Eye (tissue), 1 donor: ENCODE results near the gene MAML2.

Source experiments
- DNase-seq: peaks from one replicate; pipeline ENCODE4 v3.0.0-alpha.2; 2015

The MAML2 gene

DNA sequence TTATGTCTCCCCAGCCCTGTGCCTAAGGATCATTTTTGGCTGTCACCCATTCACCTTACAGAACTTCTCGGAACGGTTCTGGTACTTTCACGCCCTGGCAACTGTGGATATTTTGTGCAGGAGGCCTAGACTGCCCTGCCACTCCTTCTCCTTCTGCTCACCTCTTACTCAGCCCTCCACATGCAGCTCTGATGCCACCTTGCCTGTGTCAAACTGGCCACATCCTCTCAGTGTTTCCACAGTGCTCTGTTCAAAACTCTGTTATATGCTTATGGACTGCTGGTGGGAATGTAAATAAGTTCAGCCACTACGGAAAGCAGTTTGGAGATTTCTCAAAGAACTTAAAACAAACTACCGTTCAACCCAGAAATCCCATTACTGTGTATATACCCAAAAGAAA lies 318.3 kb downstream of the MAML2 start:
- no peak for DNase-seq

DNA sequence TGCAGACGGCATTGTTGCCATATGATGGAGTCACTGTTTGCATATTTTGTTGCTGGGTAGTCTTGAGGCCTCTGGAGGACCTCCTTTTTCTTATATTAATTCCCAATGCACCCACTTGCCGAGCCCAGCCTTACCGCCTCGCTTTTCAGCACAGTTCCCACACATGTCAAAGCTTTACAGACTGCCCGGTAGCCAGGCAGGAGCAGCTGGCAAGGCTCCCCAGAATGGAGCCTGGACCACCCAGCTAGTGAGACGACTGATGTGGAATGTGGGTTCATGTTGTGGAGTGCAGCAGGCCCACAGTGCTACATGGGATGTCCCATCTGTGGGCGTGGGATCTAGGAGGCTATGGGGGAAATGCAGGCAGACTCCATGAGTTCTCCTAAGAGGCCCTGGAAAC lies 319.7 kb downstream of the MAML2 start:
- peak; percentile 58 for DNase-seq

DNA sequence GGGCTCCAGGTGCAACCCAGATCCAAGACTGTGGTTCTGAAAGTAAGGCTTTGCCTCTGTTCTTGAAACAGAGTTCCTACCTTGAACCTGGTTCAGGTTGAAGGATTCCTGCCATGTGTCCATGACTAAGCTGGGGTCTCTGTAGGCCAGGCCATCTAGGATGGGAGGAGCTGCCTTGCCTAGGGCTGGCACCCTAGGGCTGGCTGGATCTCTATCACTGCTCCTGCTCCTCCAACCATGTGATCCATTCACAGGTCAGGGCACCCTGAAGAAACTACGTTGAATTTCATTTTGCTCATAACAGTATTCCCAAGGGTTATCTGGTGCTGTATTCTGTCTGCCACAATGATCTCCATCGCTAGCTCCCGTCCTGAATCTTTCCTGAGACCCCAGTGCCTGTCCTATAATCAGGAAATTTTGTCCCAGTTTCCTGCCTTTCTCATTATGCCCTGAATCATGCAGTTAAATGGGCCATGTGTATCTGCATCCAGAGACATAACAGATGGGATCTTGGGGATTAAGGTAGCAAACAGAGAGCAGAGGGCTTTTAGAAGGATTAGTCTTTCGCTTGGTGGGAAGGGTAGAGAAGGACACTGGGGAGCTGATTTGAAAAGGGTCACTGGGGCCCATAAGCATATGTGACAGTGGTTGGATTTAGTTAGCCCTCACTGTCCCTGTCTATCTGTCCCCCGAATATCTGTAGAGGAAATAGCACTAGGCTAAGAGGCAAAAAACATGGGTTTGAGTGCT lies 320.9 kb downstream of the MAML2 start:
- no peak for DNase-seq

DNA sequence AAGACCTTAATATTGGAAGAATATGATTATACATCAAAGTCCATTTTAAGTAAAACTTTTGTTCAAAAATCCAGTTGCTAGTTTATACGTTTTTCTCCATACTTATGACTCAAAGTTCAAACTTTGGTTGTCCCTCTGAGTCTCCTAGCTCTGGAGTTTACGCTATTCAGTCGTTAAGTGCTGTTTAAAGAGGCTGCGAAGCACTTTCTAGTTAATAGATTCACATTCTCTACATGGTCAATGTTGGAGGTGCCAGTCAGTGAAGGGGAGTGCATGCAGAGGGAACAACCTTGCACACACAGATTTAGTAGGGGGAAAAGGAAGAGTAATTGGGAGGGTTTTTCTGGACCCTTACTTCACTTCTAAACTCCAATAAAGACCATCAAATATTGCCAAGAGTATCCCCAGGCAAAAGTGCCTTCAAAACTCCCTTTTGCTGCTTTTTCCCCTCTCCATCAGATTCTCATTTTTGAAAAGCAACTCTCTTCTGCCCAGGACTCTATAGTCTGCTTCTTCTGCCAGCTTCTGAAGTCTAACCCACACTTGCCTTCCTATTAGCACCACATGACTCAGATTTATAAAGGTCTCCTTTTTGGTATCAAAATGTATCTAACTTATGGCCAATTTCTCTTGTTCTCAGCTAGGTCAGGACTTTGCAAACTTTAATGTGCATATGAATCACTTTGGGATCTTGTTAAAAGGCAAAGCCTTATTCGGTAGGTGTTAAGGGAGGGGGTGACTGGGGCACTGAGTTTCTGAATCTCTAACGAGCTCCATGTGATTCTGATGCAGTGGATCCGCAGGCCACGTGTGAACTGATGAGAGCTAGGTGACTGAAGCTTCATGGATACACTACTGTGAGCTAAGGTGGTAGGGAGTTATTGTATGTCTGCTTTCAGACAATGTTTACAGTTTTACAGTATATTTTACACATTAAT lies 322.9 kb downstream of the MAML2 start:
- no peak for DNase-seq

DNA sequence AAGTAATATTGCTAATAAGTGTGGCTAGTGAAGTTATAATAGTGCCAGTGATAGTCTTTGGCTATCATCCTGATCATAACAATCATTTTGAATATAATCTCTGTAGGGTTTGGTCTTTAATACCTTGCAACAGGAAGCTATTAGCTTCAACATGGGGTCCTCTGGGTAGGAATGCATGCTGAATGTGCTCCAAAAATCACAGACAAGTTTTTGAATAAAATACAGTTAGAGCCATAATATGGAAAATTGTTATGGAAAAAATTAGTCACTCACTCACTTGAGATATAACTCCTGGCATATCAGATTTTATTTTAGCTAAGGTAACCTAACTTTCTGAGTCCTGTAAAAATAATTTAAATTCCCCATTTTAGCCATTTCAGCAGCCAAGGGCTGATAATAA lies 323.7 kb downstream of the MAML2 start:
- no peak for DNase-seq

DNA sequence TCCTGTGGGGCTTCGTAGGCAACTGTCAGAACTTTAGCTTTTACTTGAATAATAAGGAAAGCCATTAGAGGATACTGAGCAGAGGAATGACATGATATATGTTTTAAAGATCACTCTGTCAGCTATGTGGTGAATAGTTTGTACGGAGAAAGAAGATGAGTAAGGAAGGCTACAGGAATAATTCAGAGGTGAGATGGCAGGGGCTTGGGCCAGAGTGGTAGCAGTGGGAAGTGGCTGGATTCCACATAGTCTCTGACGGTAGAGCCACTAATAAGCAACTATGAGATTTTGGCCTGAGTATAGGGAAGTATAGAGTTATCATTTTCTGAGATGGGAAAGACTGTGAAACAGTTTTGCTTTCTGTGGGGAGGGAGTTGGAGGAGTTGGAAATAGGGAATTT lies 325.1 kb downstream of the MAML2 start:
- DNase-seq: no peak

DNA sequence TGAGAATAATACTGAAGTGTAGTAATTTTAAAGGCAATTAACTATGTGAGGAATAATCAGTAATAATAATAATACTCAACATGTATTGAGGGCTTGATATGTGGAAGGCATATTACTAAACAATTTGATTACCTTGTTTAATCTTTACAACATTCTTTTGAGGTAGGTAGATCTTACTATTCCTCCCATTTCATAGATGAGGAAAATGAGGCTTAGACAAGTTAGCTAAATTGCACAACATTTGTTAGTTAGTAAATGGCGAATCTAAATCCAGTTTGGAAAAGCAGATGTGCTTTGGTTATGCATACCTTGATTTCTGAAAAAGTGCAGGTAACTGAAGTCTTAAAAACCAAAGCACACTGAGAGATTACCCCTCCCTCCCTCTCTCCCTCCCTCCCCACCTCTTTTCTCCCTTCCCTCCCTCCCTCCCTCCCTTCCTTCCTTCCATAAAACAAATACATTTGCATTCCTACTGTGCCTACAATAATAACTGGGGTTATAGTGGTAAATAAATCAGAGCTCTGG lies 326.0 kb downstream of the MAML2 start:
- no peak for DNase-seq

DNA sequence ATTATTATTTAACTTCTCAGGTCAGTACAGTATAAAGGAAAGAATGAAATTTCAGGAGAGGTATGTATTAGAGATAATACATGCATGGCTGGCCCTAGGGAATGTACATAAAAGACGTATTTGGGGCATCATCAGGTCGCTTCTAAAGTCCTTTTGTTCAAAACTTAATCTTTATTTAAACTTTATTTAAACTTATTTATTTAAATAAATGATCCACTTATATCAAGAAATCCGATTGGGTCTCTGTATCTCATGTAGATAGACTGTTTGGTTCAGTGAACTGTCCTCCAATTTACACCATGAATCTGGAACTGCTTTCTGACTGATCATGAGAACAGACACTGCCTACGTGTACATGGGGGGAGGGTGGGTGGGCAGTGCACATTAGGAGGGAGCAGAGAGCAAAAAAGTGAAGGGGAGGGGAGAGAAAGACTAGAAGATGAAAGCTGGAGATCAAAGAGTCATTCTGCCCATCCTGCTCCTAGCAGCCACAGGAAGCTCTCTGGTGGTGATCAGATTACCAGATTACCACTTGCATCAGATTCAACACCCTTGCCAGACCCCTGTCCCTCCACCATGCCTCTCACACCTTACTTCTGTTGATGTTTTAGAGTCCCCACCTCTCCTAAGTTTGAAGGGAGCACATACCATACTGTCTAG lies 327.0 kb downstream of the MAML2 start:
- DNase-seq: no peak

DNA sequence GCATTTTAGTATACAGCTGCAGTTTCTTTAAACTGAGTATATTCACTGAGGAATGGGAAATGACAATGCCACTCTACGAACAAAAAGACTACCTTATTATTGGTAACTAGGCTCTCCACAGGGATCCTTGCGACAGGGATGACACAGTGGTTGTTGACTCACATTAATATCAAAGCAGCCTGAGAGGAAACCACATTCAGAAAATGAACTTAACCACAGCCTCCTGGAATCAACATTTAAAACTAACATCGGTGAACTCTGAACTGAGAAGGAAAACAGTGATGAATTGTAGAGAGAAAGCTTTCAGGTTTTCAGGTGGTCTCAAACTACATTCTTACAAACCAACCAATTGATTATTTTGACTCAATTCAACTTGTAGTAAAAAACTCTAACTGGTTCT lies 328.8 kb downstream of the MAML2 start:
- DNase-seq: peak; percentile 68

DNA sequence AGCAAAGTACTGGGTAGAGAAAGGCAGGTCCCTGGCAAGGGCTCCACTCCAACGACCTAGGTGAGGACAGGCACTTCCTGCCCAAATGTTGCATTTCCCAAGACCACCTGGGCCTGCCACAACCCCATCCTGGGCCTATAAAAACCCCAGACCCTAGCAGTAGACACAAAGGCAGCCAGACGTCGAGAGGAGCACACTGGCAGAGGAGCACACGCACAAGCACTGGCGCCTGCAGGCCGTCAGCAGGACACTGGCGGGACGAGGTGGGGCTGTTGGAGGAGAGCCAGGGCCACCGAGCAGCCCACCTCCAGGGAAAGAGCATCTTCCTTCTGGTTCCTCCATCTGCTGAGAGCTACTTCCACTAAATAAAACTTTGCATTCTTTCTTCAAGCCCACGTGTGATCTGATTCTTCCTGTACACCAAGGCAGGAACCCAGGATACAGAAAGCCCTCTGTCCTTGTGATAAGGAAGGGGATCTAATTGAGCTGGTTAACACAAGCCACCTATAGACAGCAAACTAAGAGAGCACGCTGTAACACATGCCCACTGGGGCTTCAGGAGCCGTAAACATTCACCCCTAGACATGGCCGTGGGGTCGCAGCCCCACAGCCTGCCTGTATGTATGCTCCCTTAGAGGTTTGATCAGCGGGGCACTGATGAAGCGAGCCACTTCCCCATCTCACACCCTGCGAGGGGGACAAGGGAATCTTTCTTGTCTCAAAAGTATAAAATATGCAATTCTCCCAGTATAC lies 329.4 kb downstream of the MAML2 start:
- DNase-seq: peak; percentile 49

DNA sequence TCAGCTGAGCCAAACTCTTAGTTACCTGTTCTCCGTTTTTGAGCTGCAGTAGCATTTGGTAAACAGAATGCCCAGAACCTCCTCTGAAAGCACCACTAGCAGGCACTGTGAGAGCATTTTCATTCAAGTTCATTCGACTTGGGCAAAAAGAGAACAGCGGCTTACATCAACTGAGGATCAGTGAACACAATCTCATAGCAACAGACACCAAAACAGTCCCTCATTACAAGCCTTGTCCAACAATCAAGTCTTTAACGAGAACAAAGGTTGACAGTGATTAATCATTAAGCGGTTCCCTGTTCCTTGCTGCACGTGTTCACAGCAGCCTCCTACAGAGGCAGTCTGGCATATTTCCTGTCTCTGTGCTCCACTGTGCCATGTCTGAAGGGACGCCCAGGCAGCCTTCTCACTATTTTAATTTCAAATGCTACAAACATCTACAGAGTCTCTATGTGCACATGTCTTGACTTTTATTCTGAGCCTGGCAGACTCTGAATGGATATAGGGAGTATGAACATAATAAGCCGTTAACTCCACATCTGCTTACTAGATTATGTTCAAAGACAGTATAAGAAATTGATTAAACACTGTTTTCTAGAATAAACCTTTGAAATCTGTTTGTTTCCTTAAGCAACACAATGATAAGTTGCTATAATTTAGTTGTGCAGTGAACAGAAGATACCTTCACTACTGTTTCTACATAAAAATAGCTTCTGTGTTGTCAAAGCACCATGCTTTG lies 330.7 kb downstream of the MAML2 start:
- peak; percentile 94 for DNase-seq

DNA sequence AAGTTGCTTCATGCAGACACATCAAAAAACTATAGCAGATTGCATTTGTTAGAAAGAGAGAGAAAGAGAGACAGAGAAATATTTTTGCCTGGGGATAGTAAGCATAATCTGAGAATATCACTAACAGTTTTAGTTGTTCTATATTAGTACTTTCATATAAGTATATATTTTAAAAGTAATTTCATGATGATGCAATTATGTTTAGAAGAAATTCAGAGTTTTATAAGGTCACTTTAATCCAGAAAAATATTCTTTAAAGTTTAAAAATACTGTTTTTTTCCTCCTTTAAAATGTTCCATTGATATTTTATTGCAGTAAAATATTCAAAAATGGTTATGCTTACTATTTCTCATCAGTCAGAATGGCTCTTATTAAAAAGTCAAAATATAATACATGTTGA lies 332.3 kb downstream of the MAML2 start:
- DNase-seq: no peak

DNA sequence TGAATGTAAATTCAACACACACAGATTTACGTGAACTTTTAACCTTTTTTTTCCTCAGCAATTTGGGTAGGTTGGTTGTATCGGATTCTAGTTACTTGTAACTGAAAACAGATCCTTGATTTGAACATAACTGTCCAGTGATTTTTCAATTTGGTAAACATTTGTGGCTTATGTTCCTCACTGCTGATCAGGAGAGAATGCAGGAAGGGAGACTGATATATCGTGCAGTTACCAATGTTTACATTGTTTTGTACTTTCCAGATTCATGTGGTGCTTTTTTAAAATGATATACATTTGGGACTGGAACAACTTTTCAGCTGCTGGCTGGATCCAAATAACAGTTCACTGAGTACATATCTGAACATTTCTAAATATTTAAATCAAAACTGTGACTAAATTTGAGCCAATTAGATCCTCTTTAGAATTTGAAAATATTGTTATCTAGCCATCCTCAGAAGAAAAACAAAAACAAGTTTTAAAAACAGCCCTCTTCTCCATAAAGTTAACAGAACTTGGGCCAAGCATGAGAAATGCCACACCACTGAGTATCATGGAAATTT lies 334.8 kb downstream of the MAML2 start:
- DNase-seq: peak; percentile 33

DNA sequence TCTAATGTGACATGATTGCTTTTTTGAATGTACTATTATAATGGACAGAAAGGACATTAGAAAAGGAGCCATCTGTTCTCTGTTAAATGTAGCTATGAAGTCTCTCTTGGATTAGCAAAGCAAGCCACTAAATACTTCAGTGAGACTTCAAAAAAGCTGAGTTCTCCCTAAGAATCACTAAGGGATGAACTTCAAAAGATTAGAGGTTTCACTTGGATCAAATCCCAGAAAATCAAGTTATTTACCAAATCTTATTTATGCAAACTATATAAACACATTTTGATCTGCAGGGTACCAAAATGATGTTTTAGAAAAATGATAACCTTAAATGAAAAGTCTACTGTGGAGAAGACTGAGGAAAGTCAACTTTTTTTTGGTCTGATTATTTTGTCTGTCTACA lies 337.0 kb downstream of the MAML2 start:
- DNase-seq: no peak

DNA sequence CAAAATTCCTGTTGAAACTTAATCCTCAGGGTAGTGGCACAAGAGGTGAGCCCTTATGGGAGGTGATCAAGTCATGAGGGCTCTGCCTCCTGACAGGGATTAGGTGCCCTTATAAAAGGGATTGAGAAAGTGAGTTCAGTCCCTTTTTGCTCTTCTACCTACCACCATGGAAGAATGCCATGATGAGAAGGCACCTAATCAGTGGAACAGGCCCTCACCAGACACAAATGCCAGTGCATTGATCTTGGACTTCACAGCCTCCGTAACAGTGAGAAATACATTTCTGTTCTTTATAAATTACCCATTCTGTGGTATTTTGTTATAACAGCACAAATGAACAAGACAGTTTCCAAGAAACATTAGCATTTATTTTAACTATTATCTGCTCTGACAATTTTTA lies 338.1 kb downstream of the MAML2 start:
- DNase-seq: no peak

DNA sequence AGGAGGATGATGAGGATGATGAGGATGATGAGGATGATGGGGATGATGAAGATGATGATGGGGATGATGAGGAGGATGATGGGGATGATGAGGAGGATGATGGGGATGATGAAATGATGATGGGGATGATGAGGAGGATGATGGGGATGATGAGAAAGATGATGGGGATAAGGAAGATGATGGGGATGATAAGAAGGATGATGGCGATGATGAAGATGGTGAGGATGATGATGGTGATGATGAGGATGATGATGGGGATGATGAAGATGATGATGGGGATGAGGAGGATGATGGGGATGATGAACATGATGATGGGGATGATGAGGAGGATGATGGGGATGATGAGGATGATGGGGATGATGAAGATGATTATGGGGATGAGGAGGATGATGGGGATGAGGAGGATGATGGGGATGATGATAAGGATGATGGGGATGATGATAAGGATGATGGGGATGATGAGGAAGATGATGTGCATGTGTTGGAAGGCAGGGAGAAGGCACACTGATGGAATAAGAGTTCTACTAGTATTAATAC lies 340.2 kb downstream of the MAML2 start:
- DNase-seq: no peak

DNA sequence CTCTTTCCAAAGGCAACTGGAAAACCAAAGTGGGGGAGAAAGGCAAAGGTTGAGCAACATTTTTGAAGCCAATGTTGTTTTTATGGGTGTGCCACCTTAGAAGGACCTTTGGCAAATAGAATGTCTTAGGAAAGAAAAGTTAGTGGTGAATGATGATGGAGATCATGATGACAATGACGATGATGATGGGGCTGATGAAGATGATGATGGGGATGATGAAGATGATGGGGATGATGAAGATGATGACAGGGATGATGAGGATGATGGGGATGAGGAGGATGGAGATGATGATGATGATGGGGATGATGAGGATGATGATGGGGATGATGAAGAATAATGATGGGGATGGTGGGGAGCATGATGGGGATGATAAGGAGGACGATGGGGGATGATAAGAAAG lies 340.7 kb downstream of the MAML2 start:
- no peak for DNase-seq

DNA sequence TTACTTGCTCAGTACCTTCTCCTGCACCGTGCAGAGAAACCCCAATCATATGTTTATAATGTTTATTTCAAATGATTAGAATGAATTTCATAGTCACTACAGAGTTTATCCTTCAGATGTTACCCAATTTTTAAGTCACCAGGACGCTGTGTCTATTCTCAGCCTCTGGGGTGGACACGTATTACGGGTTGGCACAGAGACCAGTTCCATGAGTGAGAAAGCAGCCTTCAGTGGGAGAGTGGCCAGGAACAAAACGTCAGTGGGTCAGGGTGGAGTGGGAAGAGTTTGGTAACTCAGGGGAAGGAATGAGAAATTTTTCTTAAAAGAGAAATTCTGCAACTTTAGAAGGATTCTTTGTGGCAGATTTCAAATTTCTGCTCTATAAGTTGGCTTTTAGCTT lies 342.0 kb downstream of the MAML2 start:
- no peak for DNase-seq

DNA sequence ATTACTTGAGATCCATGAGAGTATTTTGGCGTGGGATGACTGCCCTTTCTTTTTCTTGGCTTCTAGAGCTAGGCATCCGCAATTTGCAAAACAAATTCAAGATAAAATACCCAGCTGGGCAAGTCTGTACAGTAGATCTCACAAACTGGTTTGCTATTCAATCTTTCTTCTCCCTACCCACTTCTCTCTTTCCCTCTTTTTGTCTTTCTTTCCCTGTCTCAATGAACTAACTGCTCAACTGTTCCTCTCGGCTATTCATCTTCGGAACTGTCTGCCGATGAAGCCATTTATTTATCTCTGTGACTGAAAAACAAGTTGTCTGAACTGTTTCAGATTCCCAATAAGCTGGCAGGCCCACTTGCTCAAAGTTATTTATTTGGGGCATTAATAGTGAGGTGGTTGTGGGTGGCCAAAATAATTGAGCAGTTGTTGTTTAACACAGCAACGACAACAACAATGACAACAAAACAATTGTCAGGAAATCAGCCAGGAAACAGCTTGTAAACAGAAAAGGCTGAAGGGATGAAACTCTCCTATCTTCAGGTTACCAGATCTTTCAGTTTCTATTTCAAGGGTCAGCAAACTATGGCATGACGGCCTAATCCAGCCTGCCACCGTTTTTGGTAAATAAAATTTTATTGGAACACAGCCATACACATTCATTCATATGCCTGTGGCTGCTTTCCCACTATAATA lies 343.1 kb downstream of the MAML2 start:
- no peak for DNase-seq

DNA sequence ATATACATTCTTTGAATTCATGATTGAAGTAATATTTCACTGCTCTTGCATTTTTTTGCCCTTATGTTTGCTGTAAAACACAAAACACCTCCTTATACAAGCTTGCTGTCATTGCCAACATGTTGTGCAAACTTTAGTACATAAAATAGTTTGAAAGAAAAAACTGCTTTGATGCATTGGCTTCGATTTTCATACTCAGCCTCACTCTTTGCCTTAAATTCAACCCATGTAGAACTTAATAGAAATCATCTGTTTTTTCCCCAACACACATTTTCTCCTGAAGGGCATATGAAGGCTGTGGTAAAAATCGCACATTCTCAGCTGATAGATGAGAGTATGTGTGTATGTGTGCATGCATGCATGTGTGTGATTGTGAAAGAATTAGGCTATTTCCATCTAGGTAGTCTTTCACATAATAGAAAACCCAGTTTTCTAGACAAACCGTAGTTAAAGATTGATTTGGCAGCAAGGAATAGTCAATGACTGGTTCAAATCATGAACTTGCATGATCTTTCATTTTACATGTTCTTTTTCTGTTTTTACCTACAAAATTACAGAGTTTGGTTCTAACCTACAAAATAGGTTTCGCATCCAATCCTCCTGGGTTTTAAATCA lies 346.3 kb downstream of the MAML2 start:
- DNase-seq: no peak
